Endothelial cell (in vitro differentiated cells): ENCODE results near the gene CAMK1D. TPM values are rescaled to one million over a fixed set of nuclear protein-coding genes. Genes with fewer than 3 reads are reported as not detected.

ENCODE experiments used
- DNase-seq: peaks from one replicate; pipeline ENCODE4 v3.0.0; 2021; ENCODE audit warnings: low spot score
- H3K27ac Mint-ChIP-seq: one replicate; pipeline ENCODE4 v1.8.0; 2021; ENCODE audit warnings: mixed read lengths, inconsistent platforms; ENCODE audit not compliant: unreplicated experiment
- H3K27me3 Mint-ChIP-seq: one replicate; pipeline ENCODE4 v1.8.0; 2021; ENCODE audit warnings: mild to moderate bottlenecking, moderate library complexity, mixed read lengths, inconsistent platforms; ENCODE audit not compliant: unreplicated experiment
- H3K36me3 Mint-ChIP-seq: one replicate; pipeline ENCODE4 v1.8.0; 2021; ENCODE audit warnings: mild to moderate bottlenecking, low read depth, mixed read lengths, inconsistent platforms; ENCODE audit not compliant: unreplicated experiment
- H3K4me1 Mint-ChIP-seq: one replicate; pipeline ENCODE4 v1.8.0; 2021; ENCODE audit warnings: mild to moderate bottlenecking, mixed read lengths, inconsistent platforms; ENCODE audit not compliant: unreplicated experiment
- H3K4me3 Mint-ChIP-seq: one replicate; pipeline ENCODE4 v1.8.0; 2021; ENCODE audit warnings: mild to moderate bottlenecking, mixed read lengths, inconsistent platforms; ENCODE audit not compliant: unreplicated experiment
- H3K9me3 Mint-ChIP-seq: one replicate; pipeline ENCODE4 v1.8.0; 2021; ENCODE audit warnings: mixed read lengths, inconsistent platforms; ENCODE audit not compliant: unreplicated experiment
- total RNA-seq: library from RNA; stranded (reverse); fragmentation: NEBNext Ultra II Directional; extraction: Animal tissue kit (Norgen Biotek cat#: 25700); gene quantifications from one replicate; pipeline ENCODE4 v1.2.1, GENCODE V29; 2021; ENCODE audit not compliant: unreplicated experiment
- TF ChIP-seq, protein P1 (sequence below): fragments of 200-600 bp; sonication (generic); IDR thresholded peaks from one replicate; pipeline ENCODE4 v1.5.0; 2021; ENCODE audit warnings: antibody characterized with exemption; ENCODE audit not compliant: unreplicated experiment

Gene CAMK1D
- total RNA-seq, 1 donor from 2014 or later = 4.1 TPM

DNA sequence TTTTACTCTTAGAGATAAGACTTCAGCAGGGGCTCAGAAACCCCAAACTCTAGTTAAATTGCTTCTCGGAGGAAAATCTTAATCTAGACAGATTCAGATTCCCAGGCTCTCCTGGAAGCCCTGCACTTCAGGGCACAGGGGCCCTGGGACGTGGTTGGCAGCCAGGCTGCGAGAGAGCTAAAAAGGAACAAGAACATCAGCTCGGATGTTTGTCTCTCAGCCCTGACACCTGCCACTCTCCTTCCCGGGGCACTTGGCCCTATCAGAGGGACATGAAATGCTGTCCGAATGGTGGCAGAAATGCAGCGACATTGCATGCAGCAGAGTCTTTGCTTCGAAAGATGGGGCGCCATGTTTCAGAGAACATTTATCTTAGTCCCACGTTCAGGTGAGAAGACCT is 485.4 kb downstream of the CAMK1D start:
- H3K4me1 Mint-ChIP-seq = peaks cover 6% of the 10 kb centered on the region
- H3K27me3 Mint-ChIP-seq = peaks cover 8% of the 10 kb centered on the region
- H3K27ac Mint-ChIP-seq = no peak overlapping the region
- no peaks in the 10 kb centered on the region for H3K9me3 Mint-ChIP-seq
- H3K36me3 Mint-ChIP-seq = no peaks in the 10 kb centered on the region
- H3K4me3 Mint-ChIP-seq = no peak overlapping the region
- no peak for DNase-seq
- TF ChIP-seq, protein P1, sequence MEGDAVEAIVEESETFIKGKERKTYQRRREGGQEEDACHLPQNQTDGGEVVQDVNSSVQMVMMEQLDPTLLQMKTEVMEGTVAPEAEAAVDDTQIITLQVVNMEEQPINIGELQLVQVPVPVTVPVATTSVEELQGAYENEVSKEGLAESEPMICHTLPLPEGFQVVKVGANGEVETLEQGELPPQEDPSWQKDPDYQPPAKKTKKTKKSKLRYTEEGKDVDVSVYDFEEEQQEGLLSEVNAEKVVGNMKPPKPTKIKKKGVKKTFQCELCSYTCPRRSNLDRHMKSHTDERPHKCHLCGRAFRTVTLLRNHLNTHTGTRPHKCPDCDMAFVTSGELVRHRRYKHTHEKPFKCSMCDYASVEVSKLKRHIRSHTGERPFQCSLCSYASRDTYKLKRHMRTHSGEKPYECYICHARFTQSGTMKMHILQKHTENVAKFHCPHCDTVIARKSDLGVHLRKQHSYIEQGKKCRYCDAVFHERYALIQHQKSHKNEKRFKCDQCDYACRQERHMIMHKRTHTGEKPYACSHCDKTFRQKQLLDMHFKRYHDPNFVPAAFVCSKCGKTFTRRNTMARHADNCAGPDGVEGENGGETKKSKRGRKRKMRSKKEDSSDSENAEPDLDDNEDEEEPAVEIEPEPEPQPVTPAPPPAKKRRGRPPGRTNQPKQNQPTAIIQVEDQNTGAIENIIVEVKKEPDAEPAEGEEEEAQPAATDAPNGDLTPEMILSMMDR = no peak

DNA sequence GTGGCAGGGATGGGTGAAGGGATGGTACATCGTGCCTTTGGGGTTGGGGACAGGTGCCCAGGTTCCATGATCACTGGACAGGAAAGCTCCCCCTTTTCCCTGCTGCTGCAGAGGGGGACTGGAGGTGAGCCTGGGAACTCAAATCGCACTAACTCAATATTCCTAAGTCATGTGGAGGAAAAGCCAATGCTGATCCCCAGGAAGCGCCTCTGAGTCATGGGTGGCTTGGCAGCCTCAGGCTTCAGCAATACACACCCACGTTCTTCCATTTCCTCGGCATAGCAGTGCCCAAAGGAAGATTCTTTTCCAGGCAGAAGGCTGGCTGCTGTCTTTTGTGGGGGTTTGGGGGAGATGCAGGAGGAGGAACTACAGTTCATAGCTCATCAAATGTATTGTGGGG is 486.4 kb downstream of the CAMK1D start:
- Mint-ChIP-seq H3K4me3 (no peak overlapping the region), H3K9me3 (no peaks in the 10 kb centered on the region), H3K36me3 (no peaks in the 10 kb centered on the region), H3K4me1 (peaks cover 9% of the 10 kb centered on the region), H3K27ac (no peak overlapping the region), H3K27me3 (peaks cover 10% of the 10 kb centered on the region)
- DNase-seq = no peak
- TF ChIP-seq, protein P1 = no peak

DNA sequence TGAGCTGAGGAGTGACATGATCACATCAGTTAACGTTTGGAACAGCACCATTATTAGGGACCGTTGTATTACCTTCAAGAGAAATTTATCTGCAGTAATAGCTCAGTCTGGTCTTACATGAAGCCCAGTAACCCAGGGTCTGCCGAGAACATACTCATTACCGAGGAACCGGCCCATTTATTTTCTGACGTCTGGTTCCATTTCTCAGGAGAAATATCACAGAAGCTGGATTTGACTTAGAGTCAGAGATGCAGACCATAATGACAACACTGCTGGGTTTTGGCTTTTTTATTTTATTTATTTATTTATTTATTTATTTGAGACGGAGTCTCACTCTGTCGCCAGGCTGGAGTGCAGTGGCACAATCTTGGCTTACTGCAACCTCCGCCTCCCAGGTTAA is 489.0 kb downstream of the CAMK1D start:
- no peaks in the 10 kb centered on the region for H3K36me3 Mint-ChIP-seq
- H3K27ac Mint-ChIP-seq = no peak overlapping the region
- TF ChIP-seq, protein P1 = no peak
- H3K27me3 Mint-ChIP-seq = peaks cover 12% of the 10 kb centered on the region
- H3K9me3 Mint-ChIP-seq = no peaks in the 10 kb centered on the region
- H3K4me1 Mint-ChIP-seq = peaks cover 9% of the 10 kb centered on the region
- no peak overlapping the region for H3K4me3 Mint-ChIP-seq
- DNase-seq = no peak

DNA sequence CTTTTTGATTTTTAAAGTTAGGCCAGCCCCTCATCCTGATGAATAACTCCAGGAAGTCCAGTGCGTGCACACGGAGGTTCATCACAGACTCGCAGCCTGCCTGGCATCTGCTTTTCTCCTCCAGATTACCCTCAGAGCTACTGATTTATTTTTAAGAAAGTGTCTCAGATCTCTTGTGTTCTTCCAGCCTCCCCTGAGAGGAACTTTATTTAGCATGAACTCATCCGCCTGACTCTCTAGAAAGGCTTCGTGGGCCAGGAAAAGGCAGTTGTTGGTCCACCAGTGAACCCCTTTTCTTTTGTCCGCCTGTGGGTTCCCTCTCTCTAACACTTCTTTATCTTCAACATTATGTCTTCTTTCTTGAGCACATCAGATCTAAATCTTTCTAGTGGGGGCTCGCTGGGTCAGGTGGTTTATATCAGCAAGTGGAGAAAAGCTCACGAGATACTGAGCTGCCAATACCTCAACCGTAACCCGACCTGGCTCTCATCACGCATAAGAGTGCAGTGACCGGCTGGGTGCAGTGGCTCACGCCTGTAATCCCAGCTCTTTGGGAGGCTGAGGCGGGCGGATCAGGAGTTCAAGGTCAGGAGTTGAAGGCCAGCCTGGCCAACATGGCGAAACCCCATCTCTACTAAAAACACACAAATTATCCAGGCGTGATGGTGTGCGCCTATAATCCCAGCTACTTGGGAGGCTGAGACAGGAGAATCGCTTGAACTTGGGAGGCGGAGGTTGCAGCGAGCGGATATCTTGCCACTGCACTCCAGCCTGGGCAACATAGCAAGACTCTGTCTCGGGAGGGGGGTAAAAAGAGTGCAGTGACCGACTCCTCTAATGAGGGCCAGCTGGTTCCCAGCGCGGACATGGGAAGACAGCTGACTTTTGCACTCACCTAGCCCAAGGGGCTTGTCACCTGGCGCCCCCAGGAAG is 489.9 kb downstream of the CAMK1D start:
- TF ChIP-seq, protein P1 = no peak
- no peaks in the 10 kb centered on the region for H3K36me3 Mint-ChIP-seq
- peaks cover 9% of the 10 kb centered on the region for H3K4me1 Mint-ChIP-seq
- H3K4me3 Mint-ChIP-seq = no peak overlapping the region
- no peak for DNase-seq
- H3K27ac Mint-ChIP-seq = no peak overlapping the region
- no peaks in the 10 kb centered on the region for H3K9me3 Mint-ChIP-seq
- H3K27me3 Mint-ChIP-seq = peaks cover 12% of the 10 kb centered on the region

DNA sequence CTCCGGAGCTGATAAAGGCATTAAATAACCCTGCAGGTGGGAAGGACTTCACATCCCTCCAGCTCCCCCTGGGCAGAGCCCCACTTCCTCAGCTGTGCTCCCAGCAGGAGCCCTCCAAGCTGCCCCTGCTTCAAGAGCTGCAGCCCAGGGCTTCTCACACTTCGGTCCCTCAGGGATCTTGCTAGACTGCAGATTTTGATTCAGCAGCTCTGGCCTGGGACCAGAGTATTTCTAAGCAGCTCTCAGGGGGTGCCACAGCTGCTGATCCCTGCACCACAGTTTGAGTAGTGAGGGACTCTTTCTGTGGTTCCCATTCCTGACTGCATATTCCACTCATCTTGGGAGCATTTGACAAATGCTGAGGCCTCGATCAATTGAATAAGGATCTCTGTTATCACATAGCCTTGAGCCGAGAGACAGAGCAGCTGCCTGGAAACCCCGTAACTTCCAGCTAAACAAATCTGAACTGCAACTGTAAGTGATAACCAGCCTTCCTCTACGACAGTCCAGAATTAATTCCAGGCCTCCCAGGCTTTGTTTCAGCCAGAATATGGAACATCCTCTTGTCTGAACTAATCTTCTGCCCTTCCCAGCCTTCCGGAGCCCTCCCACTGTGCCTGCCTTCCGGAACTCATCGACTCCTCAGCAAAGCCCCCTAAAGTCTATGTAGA is 490.7 kb downstream of the CAMK1D start:
- DNase-seq = no peak
- H3K36me3 Mint-ChIP-seq = no peaks in the 10 kb centered on the region
- peaks cover 12% of the 10 kb centered on the region for H3K27me3 Mint-ChIP-seq
- H3K9me3 Mint-ChIP-seq = no peaks in the 10 kb centered on the region
- H3K4me3 Mint-ChIP-seq = no peak overlapping the region
- H3K27ac Mint-ChIP-seq = no peak overlapping the region
- H3K4me1 Mint-ChIP-seq = peaks cover 9% of the 10 kb centered on the region
- TF ChIP-seq, protein P1 = no peak
